ENCODE results near the gene GLB1L.

Gene GLB1L

DNA sequence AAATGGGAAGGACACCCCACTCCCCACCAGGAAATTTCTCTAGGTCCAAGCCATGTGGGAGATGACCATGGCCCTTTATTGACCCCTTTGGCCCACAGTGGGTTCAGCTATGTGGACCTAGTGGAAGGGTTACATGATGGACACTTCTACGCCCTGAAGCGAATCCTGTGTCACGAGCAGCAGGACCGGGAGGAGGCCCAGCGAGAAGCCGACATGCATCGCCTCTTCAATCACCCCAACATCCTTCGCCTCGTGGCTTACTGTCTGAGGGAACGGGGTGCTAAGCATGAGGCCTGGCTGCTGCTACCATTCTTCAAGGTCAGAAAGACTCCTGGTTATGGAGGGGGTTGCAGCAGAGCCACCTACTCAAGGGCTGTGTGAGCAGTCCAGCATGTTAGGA, 1.3 kb upstream of the GLB1L start:
- TF ChIP-seq EZH2 (optimal IDR thresholded peaks at IDR 0.05; ENCODE audit: low read depth, low read length) (no peak), EZH2phosphoT487 (IDR thresholded peaks at IDR 0.05; ENCODE audit: low read length) (no peak)
- TF ChIP-seq, protein P1, sequence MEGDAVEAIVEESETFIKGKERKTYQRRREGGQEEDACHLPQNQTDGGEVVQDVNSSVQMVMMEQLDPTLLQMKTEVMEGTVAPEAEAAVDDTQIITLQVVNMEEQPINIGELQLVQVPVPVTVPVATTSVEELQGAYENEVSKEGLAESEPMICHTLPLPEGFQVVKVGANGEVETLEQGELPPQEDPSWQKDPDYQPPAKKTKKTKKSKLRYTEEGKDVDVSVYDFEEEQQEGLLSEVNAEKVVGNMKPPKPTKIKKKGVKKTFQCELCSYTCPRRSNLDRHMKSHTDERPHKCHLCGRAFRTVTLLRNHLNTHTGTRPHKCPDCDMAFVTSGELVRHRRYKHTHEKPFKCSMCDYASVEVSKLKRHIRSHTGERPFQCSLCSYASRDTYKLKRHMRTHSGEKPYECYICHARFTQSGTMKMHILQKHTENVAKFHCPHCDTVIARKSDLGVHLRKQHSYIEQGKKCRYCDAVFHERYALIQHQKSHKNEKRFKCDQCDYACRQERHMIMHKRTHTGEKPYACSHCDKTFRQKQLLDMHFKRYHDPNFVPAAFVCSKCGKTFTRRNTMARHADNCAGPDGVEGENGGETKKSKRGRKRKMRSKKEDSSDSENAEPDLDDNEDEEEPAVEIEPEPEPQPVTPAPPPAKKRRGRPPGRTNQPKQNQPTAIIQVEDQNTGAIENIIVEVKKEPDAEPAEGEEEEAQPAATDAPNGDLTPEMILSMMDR (IDR thresholded peaks at IDR 0.05; ENCODE audit: low read length) = no peak
- Histone ChIP-seq H4K20me1 (ENCODE audit: insufficient read depth, low read length) (no peaks in the 10 kb centered on the region), H2AFZ (ENCODE audit: low read length) (no peak overlapping the region), H3K4me3 (ENCODE audit: low read length) (no peak overlapping the region), H3K9ac (ENCODE audit: low read length) (no peak overlapping the region), H3F3A (ENCODE audit: insufficient read depth, low read length) (peaks cover 31% of the 10 kb centered on the region), H3K36me3 (replicated peaks; ENCODE audit: insufficient read depth, low read length) (0 out of 2 replicates have a peak, but pooled peaks cover 6% of the 10 kb centered on the region), H3K4me1 (ENCODE audit: low read length) (peaks cover 52% of the 10 kb centered on the region), H3K9me3 (replicated peaks; ENCODE audit: insufficient read depth, low read length) (no peaks in the 10 kb centered on the region), H3K4me2 (ENCODE audit: low read depth, low read length) (peak overlapping the region; percentile 94; the same call in 1 of the 2 replicates), H3K27ac (ENCODE audit: low read length) (no peak overlapping the region), H3K79me2 (ENCODE audit: low read length) (peaks cover 46% of the 10 kb centered on the region), H3K27me3 (replicated peaks; ENCODE audit: insufficient read depth, low read length) (no peaks in the 10 kb centered on the region), H3K9me2 (replicated peaks; ENCODE audit: insufficient read depth, low read length) (no peaks in the 10 kb centered on the region)
- DNase-seq = no peak

DNA sequence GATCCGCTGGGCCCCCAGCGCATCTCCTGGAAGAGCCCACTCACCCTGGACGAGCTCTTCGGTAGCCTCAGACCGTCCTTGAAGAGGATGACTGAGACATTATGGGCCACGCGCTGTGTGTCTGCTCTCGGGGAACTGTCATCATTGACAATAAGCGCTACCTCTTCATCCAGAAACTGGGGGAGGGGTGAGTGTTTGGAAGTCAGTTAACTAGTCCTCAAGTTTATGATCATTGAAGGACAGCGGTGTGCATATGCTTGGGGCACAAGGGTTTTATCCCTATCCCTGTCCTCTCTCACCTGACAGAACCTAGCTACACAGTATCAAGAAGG, 621 bp upstream of the GLB1L start:
- Histone ChIP-seq H3F3A (ENCODE audit: insufficient read depth, low read length) (peaks cover 31% of the 10 kb centered on the region), H3K4me1 (ENCODE audit: low read length) (peaks cover 47% of the 10 kb centered on the region), H3K9me2 (replicated peaks; ENCODE audit: insufficient read depth, low read length) (no peaks in the 10 kb centered on the region), H3K9ac (ENCODE audit: low read length) (peak overlapping the region; percentile 93), H2AFZ (ENCODE audit: low read length) (peak overlapping the region; percentile 57; the same call in 1 of the 2 replicates), H3K4me3 (ENCODE audit: low read length) (peak overlapping the region; percentile 89), H3K27me3 (replicated peaks; ENCODE audit: insufficient read depth, low read length) (no peaks in the 10 kb centered on the region), H3K4me2 (ENCODE audit: low read depth, low read length) (peak overlapping the region; percentile 94), H3K9me3 (replicated peaks; ENCODE audit: insufficient read depth, low read length) (no peaks in the 10 kb centered on the region), H3K36me3 (replicated peaks; ENCODE audit: insufficient read depth, low read length) (0 out of 2 replicates have a peak, but pooled peaks cover 4% of the 10 kb centered on the region), H3K27ac (ENCODE audit: low read length) (peak overlapping the region; percentile 62; the same call in 1 of the 2 replicates), H3K79me2 (ENCODE audit: low read length) (peaks cover 39% of the 10 kb centered on the region), H4K20me1 (ENCODE audit: insufficient read depth, low read length) (no peaks in the 10 kb centered on the region)
- TF ChIP-seq EZH2phosphoT487 (IDR thresholded peaks at IDR 0.05; ENCODE audit: low read length) = no peak
- TF ChIP-seq, protein P1 (IDR thresholded peaks at IDR 0.05; ENCODE audit: low read length) = no peak
- no peak for TF ChIP-seq EZH2 (optimal IDR thresholded peaks at IDR 0.05; ENCODE audit: low read depth, low read length)
- DNase-seq = no peak

DNA sequence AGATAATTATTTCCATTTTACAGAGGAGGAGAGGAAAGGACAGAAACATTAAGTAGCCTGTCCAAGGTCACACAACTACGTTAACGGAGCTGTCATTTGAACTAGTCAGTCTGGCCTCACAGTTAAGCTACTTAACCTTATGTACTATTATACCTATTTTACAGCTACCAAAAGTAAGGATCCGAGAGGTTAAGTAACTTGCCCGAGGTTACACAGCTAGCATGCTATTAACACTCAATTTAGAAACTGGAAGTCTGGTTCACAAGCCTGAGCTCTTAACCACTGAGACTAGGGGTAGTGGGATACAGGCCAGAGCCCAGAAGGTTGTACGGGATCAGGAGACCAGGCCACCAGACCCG, 476 bp downstream of the GLB1L start:
- Histone ChIP-seq H3K27me3 (replicated peaks; ENCODE audit: insufficient read depth, low read length) (no peaks in the 10 kb centered on the region), H3K79me2 (ENCODE audit: low read length) (peaks cover 28% of the 10 kb centered on the region), H3K4me1 (ENCODE audit: low read length) (peaks cover 38% of the 10 kb centered on the region), H3K9ac (ENCODE audit: low read length) (peak overlapping the region; percentile 93), H3K9me2 (replicated peaks; ENCODE audit: insufficient read depth, low read length) (no peaks in the 10 kb centered on the region), H3K27ac (ENCODE audit: low read length) (peak overlapping the region; percentile 62; the same call in 1 of the 2 replicates), H3K9me3 (replicated peaks; ENCODE audit: insufficient read depth, low read length) (no peaks in the 10 kb centered on the region), H3K4me3 (ENCODE audit: low read length) (peak overlapping the region; percentile 89), H3F3A (ENCODE audit: insufficient read depth, low read length) (peaks cover 24% of the 10 kb centered on the region), H3K4me2 (ENCODE audit: low read depth, low read length) (peak overlapping the region; percentile 94), H2AFZ (ENCODE audit: low read length) (peak overlapping the region; percentile 57), H4K20me1 (ENCODE audit: insufficient read depth, low read length) (no peaks in the 10 kb centered on the region), H3K36me3 (replicated peaks; ENCODE audit: insufficient read depth, low read length) (no peaks in the 10 kb centered on the region)
- TF ChIP-seq EZH2phosphoT487 (IDR thresholded peaks at IDR 0.05; ENCODE audit: low read length) = no peak
- no peak for TF ChIP-seq EZH2 (optimal IDR thresholded peaks at IDR 0.05; ENCODE audit: low read depth, low read length)
- TF ChIP-seq, protein P1 (IDR thresholded peaks at IDR 0.05; ENCODE audit: low read length) = no peak
- no peak for DNase-seq

Data from MM.1S (cell line).